ENCODE measurements around the gene HCK. TPM values are rescaled to one million over a fixed set of nuclear protein-coding genes. Genes with fewer than 3 reads are reported as not detected.

HCK gene
- total RNA-seq, 2 donors from 2014 or later, result 0.16 TPM; not detected in 1

GRCh38 chr20:32040142-32040953 is 11.7 kb upstream of the HCK start:
- ATAC-seq, result no peak
- peak overlapping the region in 1 of 2 donors; percentile 87 for H3K27ac Mint-ChIP-seq
- no peaks in the 10 kb centered on the region for H3K36me3 Mint-ChIP-seq
- DNase-seq (ENCODE audit: low spot score in 2 of 2), result no peak
- H3K9me3 Mint-ChIP-seq, result no peaks in the 10 kb centered on the region

GRCh38 chr20:32045999-32046398 is 6.0 kb upstream of the HCK start:
- no peak for DNase-seq (ENCODE audit: low spot score in 2 of 2)
- ATAC-seq, result no peak
- no peak overlapping the region for H3K27ac Mint-ChIP-seq
- H3K9me3 Mint-ChIP-seq, result no peaks in the 10 kb centered on the region
- H3K36me3 Mint-ChIP-seq, result no peaks in the 10 kb centered on the region

- ATAC-seq (no peak), DNase-seq (ENCODE audit: low spot score in 2 of 2) (no peak)
- peaks cover 0 to 10% of the 10 kb centered on the region in 2 donors for H3K36me3 Mint-ChIP-seq
- no peaks in the 10 kb centered on the region for H3K9me3 Mint-ChIP-seq
- H3K27ac Mint-ChIP-seq, result no peak overlapping the region
Observed at GRCh38 chr20:32050324-32050841, 1.7 kb upstream of the HCK start.

GRCh38 chr20:32050851-32051556 is 1.0 kb upstream of the HCK start:
- DNase-seq (ENCODE audit: low spot score in 2 of 2) (no peak), ATAC-seq (no peak)
- Mint-ChIP-seq H3K9me3 (no peaks in the 10 kb centered on the region), H3K27ac (no peak overlapping the region), H3K36me3 (peaks cover 0 to 10% of the 10 kb centered on the region in 2 donors)

- peaks cover 0 to 10% of the 10 kb centered on the region in 2 donors for H3K36me3 Mint-ChIP-seq
- no peaks in the 10 kb centered on the region for H3K9me3 Mint-ChIP-seq
- ATAC-seq (no peak), DNase-seq (ENCODE audit: low spot score in 2 of 2) (no peak)
- H3K27ac Mint-ChIP-seq, result no peak overlapping the region
Observed at GRCh38 chr20:32051720-32052089, 337 bp upstream of the HCK start.

- Mint-ChIP-seq H3K27ac (no peak overlapping the region), H3K9me3 (no peaks in the 10 kb centered on the region), H3K36me3 (peaks cover 0 to 10% of the 10 kb centered on the region in 2 donors)
- DNase-seq (ENCODE audit: low spot score in 2 of 2) (no peak), ATAC-seq (no peak)
Observed at GRCh38 chr20:32052778-32053362, 828 bp downstream of the HCK start.

GRCh38 chr20:32053648-32054047 is 1.6 kb downstream of the HCK start:
- Mint-ChIP-seq H3K27ac (no peak overlapping the region), H3K36me3 (peaks cover 0 to 10% of the 10 kb centered on the region in 2 donors), H3K9me3 (no peaks in the 10 kb centered on the region)
- no peak for ATAC-seq
- DNase-seq (ENCODE audit: low spot score in 2 of 2), result no peak

GRCh38 chr20:32056708-32057483 is 4.9 kb downstream of the HCK start:
- H3K36me3 Mint-ChIP-seq, result peaks cover 0 to 3% of the 10 kb centered on the region in 2 donors
- no peaks in the 10 kb centered on the region for H3K9me3 Mint-ChIP-seq
- H3K27ac Mint-ChIP-seq, result no peak overlapping the region
- ATAC-seq (no peak), DNase-seq (ENCODE audit: low spot score in 2 of 2) (no peak)

- no peaks in the 10 kb centered on the region for H3K9me3 Mint-ChIP-seq
- H3K36me3 Mint-ChIP-seq, result no peaks in the 10 kb centered on the region
- ATAC-seq (no peak), DNase-seq (ENCODE audit: low spot score in 2 of 2) (no peak)
- H3K27ac Mint-ChIP-seq, result no peak overlapping the region
Observed at GRCh38 chr20:32057656-32058184, 5.7 kb downstream of the HCK start.

GRCh38 chr20:32059189-32059588 is 7.1 kb downstream of the HCK start:
- DNase-seq (ENCODE audit: low spot score in 2 of 2) (no peak), ATAC-seq (no peak)
- Mint-ChIP-seq H3K9me3 (no peaks in the 10 kb centered on the region), H3K27ac (peak overlapping the region in 1 of 2 donors; percentile 9), H3K36me3 (no peaks in the 10 kb centered on the region)

- ATAC-seq, result peak in 1 of 2 donors; percentile 38
Observed at GRCh38 chr20:32062776-32063170, 10.7 kb downstream of the HCK start.

GRCh38 chr20:32063695-32064094 is 11.7 kb downstream of the HCK start:
- DNase-seq (ENCODE audit: low spot score in 2 of 2), result no peak
- Mint-ChIP-seq H3K27ac (no peak overlapping the region), H3K9me3 (no peaks in the 10 kb centered on the region), H3K36me3 (no peaks in the 10 kb centered on the region)
- no peak for ATAC-seq

More at GRCh38 chr20:32062776-32063170, 10.7 kb downstream of the HCK start:
- Mint-ChIP-seq H3K27ac (peak overlapping the region in 1 of 2 donors; percentile 26), H3K9me3 (no peaks in the 10 kb centered on the region), H3K36me3 (no peaks in the 10 kb centered on the region)
- no peak for DNase-seq (ENCODE audit: low spot score in 2 of 2)

- H3K9me3 Mint-ChIP-seq, result no peaks in the 10 kb centered on the region
- no peaks in the 10 kb centered on the region for H3K36me3 Mint-ChIP-seq
- no peak overlapping the region for H3K27ac Mint-ChIP-seq
- DNase-seq (ENCODE audit: low spot score in 2 of 2) (no peak), ATAC-seq (no peak)
Observed at GRCh38 chr20:32064667-32065066, 12.6 kb downstream of the HCK start.

- no peaks in the 10 kb centered on the region for H3K9me3 Mint-ChIP-seq
- no peak overlapping the region for H3K27ac Mint-ChIP-seq
- ATAC-seq (no peak), DNase-seq (ENCODE audit: low spot score in 2 of 2) (no peak)
- no peaks in the 10 kb centered on the region for H3K36me3 Mint-ChIP-seq
Observed at GRCh38 chr20:32067234-32067821, 15.3 kb downstream of the HCK start.

GRCh38 chr20:32068174-32068573 is 16.1 kb downstream of the HCK start:
- DNase-seq (ENCODE audit: low spot score in 2 of 2) (no peak), ATAC-seq (no peak)
- H3K36me3 Mint-ChIP-seq, result no peaks in the 10 kb centered on the region
- no peak overlapping the region for H3K27ac Mint-ChIP-seq
- no peaks in the 10 kb centered on the region for H3K9me3 Mint-ChIP-seq

- Mint-ChIP-seq H3K9me3 (no peaks in the 10 kb centered on the region), H3K36me3 (no peaks in the 10 kb centered on the region), H3K27ac (no peak overlapping the region)
- DNase-seq (ENCODE audit: low spot score in 2 of 2), result no peak
- no peak for ATAC-seq
Observed at GRCh38 chr20:32069711-32070110, 17.7 kb downstream of the HCK start.
